ENCODE results near the gene SLC47A1. TPM values are rescaled to one million over a fixed set of nuclear protein-coding genes. Genes with fewer than 3 reads are reported as not detected.
A peak's percentile ranks its signal among the peaks of the same experiment; 100 is the strongest.

The SLC47A1 gene
- total RNA-seq, 1 donor from 2014 or later, result 12.9 TPM

DNA sequence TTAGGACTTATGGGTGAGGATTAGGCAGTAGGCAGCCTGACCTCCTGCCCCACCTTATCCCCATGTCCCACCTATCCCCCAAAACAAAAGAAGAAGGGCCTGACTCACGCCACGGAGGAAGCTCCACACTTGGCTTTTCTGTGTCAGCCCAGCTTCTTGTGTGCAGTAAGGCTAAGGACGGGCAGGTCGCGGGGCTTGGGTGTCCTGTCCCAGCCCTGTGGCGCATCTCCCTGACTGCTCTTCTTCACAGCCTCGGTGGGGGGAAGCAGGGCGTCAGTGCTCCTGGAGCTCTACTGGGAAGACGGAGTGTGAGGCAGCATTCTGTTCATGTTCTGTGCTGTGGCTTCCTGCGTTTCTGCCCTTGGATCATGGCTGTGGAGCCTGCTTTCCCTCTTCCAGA, 80.3 kb downstream of the SLC47A1 start:
- no peaks in the 10 kb centered on the region for H3K36me3 ChIP-seq
- no peak for DNase-seq
- no peak overlapping the region for H3K27ac ChIP-seq (replicated peaks)
- no peaks in the 10 kb centered on the region for H3K4me1 ChIP-seq
- no peak overlapping the region for H3K4me3 ChIP-seq
- no peaks in the 10 kb centered on the region for H3K27me3 ChIP-seq (ENCODE audit: low read depth)
- TF ChIP-seq, protein P1, sequence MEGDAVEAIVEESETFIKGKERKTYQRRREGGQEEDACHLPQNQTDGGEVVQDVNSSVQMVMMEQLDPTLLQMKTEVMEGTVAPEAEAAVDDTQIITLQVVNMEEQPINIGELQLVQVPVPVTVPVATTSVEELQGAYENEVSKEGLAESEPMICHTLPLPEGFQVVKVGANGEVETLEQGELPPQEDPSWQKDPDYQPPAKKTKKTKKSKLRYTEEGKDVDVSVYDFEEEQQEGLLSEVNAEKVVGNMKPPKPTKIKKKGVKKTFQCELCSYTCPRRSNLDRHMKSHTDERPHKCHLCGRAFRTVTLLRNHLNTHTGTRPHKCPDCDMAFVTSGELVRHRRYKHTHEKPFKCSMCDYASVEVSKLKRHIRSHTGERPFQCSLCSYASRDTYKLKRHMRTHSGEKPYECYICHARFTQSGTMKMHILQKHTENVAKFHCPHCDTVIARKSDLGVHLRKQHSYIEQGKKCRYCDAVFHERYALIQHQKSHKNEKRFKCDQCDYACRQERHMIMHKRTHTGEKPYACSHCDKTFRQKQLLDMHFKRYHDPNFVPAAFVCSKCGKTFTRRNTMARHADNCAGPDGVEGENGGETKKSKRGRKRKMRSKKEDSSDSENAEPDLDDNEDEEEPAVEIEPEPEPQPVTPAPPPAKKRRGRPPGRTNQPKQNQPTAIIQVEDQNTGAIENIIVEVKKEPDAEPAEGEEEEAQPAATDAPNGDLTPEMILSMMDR (IDR thresholded peaks at IDR 0.05; ENCODE audit: borderline replicate concordance), result no peak
- peaks cover 21% of the 10 kb centered on the region for H3K9me3 ChIP-seq (replicated peaks)
- intact Hi-C loops (cut with micrococcal nuclease), result no loop called here

DNA sequence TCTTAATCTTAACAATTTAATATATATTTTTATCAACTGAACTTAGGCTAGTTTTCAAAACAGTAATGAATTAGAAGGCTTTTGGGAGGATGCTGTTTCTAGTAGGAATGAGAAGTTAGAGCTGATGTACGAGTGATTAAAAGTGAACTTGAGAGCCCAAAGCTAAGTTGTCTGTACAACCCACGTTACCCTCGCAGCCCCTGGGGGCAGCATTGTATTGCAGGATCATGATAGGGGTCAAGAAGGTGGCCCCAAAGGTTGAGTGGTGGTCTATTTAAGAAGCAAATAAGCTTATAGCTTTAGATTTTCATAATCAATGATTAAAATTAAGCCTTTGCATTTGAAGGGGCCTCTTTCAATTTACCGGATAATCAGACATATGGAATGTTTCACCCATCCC, 81.2 kb downstream of the SLC47A1 start:
- no peaks in the 10 kb centered on the region for H3K27me3 ChIP-seq (ENCODE audit: low read depth)
- intact Hi-C loops (cut with micrococcal nuclease), result no loop called here
- H3K36me3 ChIP-seq, result no peaks in the 10 kb centered on the region
- H3K4me3 ChIP-seq, result no peak overlapping the region
- peaks cover 30% of the 10 kb centered on the region for H3K9me3 ChIP-seq (replicated peaks)
- no peak for DNase-seq
- TF ChIP-seq, protein P1 (IDR thresholded peaks at IDR 0.05; ENCODE audit: borderline replicate concordance), result peak; percentile 17
- no peaks in the 10 kb centered on the region for H3K4me1 ChIP-seq
- no peak overlapping the region for H3K27ac ChIP-seq (replicated peaks)

DNA sequence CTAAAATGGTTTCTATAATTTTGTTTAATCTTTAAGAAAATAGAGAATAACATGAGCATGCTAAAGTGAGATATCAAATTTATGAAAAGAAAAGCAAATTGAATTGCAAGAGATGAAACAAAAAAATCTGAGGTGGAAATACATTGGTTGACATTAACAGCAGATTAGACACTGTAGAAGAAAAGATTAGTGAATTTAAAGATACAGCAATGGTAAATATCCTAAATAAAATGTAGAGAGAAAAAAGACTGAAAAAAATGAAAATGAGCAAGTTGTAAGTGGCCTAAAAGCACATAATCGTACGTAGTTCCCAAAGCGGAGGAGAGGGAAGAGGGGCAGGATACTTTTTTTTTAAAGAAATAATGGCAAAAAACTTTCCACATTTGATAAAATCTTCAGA, 84.4 kb downstream of the SLC47A1 start:
- H3K36me3 ChIP-seq, result no peaks in the 10 kb centered on the region
- no peak overlapping the region for H3K4me3 ChIP-seq
- H3K27ac ChIP-seq (replicated peaks), result no peak overlapping the region
- H3K9me3 ChIP-seq (replicated peaks), result peaks cover 60% of the 10 kb centered on the region
- TF ChIP-seq, protein P1 (IDR thresholded peaks at IDR 0.05; ENCODE audit: borderline replicate concordance), result no peak
- DNase-seq, result no peak
- H3K4me1 ChIP-seq, result no peaks in the 10 kb centered on the region
- intact Hi-C loops (cut with micrococcal nuclease), result no loop called here
- H3K27me3 ChIP-seq (ENCODE audit: low read depth), result no peaks in the 10 kb centered on the region

DNA sequence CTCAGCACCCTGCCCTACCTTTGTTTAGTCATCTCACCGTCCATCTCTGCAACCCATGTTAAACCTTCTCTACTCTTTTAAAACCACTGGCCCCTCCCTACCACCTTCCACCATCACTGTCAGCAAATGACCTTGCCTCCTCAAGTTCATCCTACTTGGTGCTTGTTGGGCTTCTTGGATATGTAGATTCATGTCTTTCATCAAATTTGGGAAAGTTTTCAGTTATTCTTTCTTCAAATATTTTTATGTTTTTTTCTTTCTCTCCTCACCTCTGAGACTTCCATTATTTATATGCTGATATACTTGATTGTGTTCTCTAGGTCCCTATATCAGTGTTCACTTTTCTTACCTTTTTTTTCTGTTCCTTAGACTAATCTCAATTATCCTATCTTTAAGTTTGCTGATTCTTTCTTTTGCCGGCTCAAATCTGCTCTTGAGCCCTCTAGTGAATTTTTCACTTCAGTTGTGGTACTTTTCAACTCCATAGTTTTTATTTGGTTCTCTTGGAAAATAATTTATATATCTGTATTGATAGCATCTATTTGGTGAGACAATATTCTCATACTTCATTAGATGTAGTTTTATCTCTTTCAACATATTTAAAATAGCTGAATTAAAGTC, 86.2 kb downstream of the SLC47A1 start:
- H3K9me3 ChIP-seq (replicated peaks), result peaks cover 60% of the 10 kb centered on the region
- H3K4me1 ChIP-seq, result no peaks in the 10 kb centered on the region
- no peaks in the 10 kb centered on the region for H3K36me3 ChIP-seq
- no peak for DNase-seq
- H3K4me3 ChIP-seq, result no peak overlapping the region
- H3K27ac ChIP-seq (replicated peaks), result no peak overlapping the region
- no peaks in the 10 kb centered on the region for H3K27me3 ChIP-seq (ENCODE audit: low read depth)
- TF ChIP-seq, protein P1 (IDR thresholded peaks at IDR 0.05; ENCODE audit: borderline replicate concordance), result no peak
- intact Hi-C loops (cut with micrococcal nuclease), result no loop called here

DNA sequence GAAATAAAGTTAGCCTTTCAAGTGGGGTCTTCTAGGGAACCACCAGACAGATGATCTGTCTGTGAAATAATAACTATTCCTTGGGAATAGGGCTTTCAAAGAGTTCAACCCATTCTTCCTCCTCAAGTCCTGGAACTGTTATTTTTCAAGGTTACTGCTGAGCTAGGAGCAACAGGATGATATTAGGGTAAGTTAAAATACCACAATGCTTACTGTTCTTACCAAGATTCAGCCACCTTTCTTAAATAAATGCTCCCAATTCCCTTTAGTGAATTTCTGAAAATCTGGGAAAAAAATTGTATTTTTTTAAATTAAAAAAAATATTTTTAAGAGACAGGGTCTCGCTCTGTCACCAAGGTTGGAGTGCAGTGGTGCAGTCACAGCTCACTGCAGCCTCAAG, 88.0 kb downstream of the SLC47A1 start:
- no peaks in the 10 kb centered on the region for H3K4me1 ChIP-seq
- DNase-seq, result no peak
- H3K9me3 ChIP-seq (replicated peaks), result peaks cover 60% of the 10 kb centered on the region
- no peak overlapping the region for H3K27ac ChIP-seq (replicated peaks)
- intact Hi-C loops (cut with micrococcal nuclease), result no loop called here
- H3K27me3 ChIP-seq (ENCODE audit: low read depth), result no peaks in the 10 kb centered on the region
- TF ChIP-seq, protein P1 (IDR thresholded peaks at IDR 0.05; ENCODE audit: borderline replicate concordance), result no peak
- no peak overlapping the region for H3K4me3 ChIP-seq
- H3K36me3 ChIP-seq, result no peaks in the 10 kb centered on the region
